ENCODE results near the gene TIE1. TPM values are rescaled to one million over a fixed set of nuclear protein-coding genes. Genes with fewer than 3 reads are reported as not detected.

TIE1 gene
- total and polyA plus RNA-seq, 9 of the 15 experiments (the other 6 are each of a cell fraction or from before 2014, with no cell fraction given), result 0.07 to 0.49 (median 0.14) TPM; not detected in 4

GRCh38 chr1:43272576-43273571 lies 27.9 kb upstream of the TIE1 start:
- H3K9me3 ChIP-seq (replicated peaks; ENCODE audit: control insufficient read depth, insufficient read depth, low read depth, low read length), result no peaks in the 10 kb centered on the region
- no peak overlapping the region for H3K27ac ChIP-seq (ENCODE audit: extremely low read depth, low read depth, low read length)
- intact Hi-C loops (cut with micrococcal nuclease) (no loop called here), in situ Hi-C loops (cut with MboI) (no loop called here)
- no peaks in the 10 kb centered on the region; the same call in 1 of the 2 replicates for H4K20me1 ChIP-seq (replicated peaks; ENCODE audit: control insufficient read depth, insufficient read depth, low read length)
- DNase-seq (ENCODE audit: extremely low read depth in 1 of 4, low spot score in 3 of 4) (no peak), ATAC-seq (no peak), FAIRE-seq (peak; percentile 44)
- no peak overlapping the region for H3K4me2 ChIP-seq (ENCODE audit: insufficient read depth, low read length)
- ChIA-PET POLR2A (interaction anchor here (1.1 kb wide), 1 partner anchor 10 kb away, joined by 5 read pairs; no protein-coding TSS in a partner anchor), CTCF (ENCODE audit: low intra/inter-chr PET ratio) (no interaction called here)
- peaks cover 16 to 19% of the 10 kb centered on the region in 2 experiments; a peak in 4 of 5 replicates for H3K4me1 ChIP-seq (replicated peaks in 1 of 2; ENCODE audit: control insufficient read depth in 2 of 2, insufficient read depth in 2 of 2, low read length in 2 of 2)
- no peak overlapping the region for H2AFZ ChIP-seq (ENCODE audit: low read depth, low read length)
- no peaks in the 10 kb centered on the region for H3K79me2 ChIP-seq (ENCODE audit: control insufficient read depth, insufficient read depth, low read length)
- no peaks in the 10 kb centered on the region for H3K9me1 ChIP-seq (ENCODE audit: control insufficient read depth, insufficient read depth, low read length)
- H3K4me3 ChIP-seq, result no peak overlapping the region
- peaks cover 40 to 77% of the 10 kb centered on the region in 2 experiments for H3K27me3 ChIP-seq (ENCODE audit: control insufficient read depth in 2 of 2, insufficient read depth in 2 of 2, low read length in 2 of 2)
- H3K9ac ChIP-seq (ENCODE audit: insufficient read depth in 1 of 2, low read depth in 2 of 2, low read length in 2 of 2), result no peak overlapping the region
- H3K36me3 ChIP-seq (ENCODE audit: control insufficient read depth, insufficient read depth, low read length), result no peaks in the 10 kb centered on the region
- 31% methylated on average over 38 of the region's 46 CpGs for WGBS (ENCODE audit: insufficient coverage, low coverage, missing lambda C conversion rate)
- BruUV-seq (replicated peaks), result no TSS peak
- TF ChIP-seq ZBTB34 (CRISPR knock-in tag; IDR thresholded peaks at IDR 0.05) (no peak), COPS2 (conservative IDR thresholded peaks at IDR 0.05) (no peak), ZNF23 (CRISPR knock-in tag; IDR thresholded peaks at IDR 0.05) (no peak), TFAM (CRISPR knock-in tag; conservative IDR thresholded peaks at IDR 0.05) (no peak), XRCC5 (IDR thresholded peaks at IDR 0.05; ENCODE audit: low read depth, low read length) (no peak), RFX1 (IDR thresholded peaks at IDR 0.05) (no peak), NR2C2 (CRISPR knock-in tag; IDR thresholded peaks at IDR 0.05) (0 out of 2 replicates have a peak, but pooled peaks have one; percentile 18), NR2C2 (tag; IDR thresholded peaks at IDR 0.05) (no peak), CHD1 (IDR thresholded peaks at IDR 0.05; ENCODE audit: low read length) (no peak), ZNF217 (CRISPR knock-in tag; IDR thresholded peaks at IDR 0.05) (no peak), NCOA2 (IDR thresholded peaks at IDR 0.05; ENCODE audit: partially characterized antibody in 2 of 2) (no peak), MAX (CRISPR knock-in tag; IDR thresholded peaks at IDR 0.05) (0 out of 2 replicates have a peak, but pooled peaks have one; percentile 43), BDP1 (IDR thresholded peaks at IDR 0.05; ENCODE audit: insufficient read depth, insufficient read length) (no peak), KDM2B (CRISPR knock-in tag; IDR thresholded peaks at IDR 0.05) (no peak)
- TF ChIP-seq, protein P1, sequence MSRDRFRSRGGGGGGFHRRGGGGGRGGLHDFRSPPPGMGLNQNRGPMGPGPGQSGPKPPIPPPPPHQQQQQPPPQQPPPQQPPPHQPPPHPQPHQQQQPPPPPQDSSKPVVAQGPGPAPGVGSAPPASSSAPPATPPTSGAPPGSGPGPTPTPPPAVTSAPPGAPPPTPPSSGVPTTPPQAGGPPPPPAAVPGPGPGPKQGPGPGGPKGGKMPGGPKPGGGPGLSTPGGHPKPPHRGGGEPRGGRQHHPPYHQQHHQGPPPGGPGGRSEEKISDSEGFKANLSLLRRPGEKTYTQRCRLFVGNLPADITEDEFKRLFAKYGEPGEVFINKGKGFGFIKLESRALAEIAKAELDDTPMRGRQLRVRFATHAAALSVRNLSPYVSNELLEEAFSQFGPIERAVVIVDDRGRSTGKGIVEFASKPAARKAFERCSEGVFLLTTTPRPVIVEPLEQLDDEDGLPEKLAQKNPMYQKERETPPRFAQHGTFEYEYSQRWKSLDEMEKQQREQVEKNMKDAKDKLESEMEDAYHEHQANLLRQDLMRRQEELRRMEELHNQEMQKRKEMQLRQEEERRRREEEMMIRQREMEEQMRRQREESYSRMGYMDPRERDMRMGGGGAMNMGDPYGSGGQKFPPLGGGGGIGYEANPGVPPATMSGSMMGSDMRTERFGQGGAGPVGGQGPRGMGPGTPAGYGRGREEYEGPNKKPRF (IDR thresholded peaks at IDR 0.05; ENCODE audit: low read depth, low read length), result no peak
- TF ChIP-seq, protein P2, sequence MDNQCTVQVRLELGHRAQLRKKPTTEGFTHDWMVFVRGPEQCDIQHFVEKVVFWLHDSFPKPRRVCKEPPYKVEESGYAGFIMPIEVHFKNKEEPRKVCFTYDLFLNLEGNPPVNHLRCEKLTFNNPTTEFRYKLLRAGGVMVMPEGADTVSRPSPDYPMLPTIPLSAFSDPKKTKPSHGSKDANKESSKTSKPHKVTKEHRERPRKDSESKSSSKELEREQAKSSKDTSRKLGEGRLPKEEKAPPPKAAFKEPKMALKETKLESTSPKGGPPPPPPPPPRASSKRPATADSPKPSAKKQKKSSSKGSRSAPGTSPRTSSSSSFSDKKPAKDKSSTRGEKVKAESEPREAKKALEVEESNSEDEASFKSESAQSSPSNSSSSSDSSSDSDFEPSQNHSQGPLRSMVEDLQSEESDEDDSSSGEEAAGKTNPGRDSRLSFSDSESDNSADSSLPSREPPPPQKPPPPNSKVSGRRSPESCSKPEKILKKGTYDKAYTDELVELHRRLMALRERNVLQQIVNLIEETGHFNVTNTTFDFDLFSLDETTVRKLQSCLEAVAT (IDR thresholded peaks at IDR 0.05), result no peak
